Chondrocyte (in vitro differentiated cells): Measurements from ENCODE around the gene EIF3F. TPM values are rescaled to one million over a fixed set of nuclear protein-coding genes. Genes with fewer than 3 reads are reported as not detected.

ENCODE experiments used
- DNase-seq: peaks from one replicate; pipeline ENCODE4 v3.0.0; 2021; ENCODE audit warnings: mixed read lengths, low spot score
- H3K27ac Mint-ChIP-seq: one replicate; pipeline ENCODE4 v1.8.0; 2021; ENCODE audit warnings: mild to moderate bottlenecking, moderate library complexity, mixed read lengths; ENCODE audit not compliant: unreplicated experiment
- H3K27me3 Mint-ChIP-seq: 2 replicates; pipeline ENCODE4 v1.8.0; 2021; ENCODE audit warnings: low read depth, mixed read lengths
- H3K36me3 Mint-ChIP-seq: 2 replicates; pipeline ENCODE4 v1.8.0; 2021; ENCODE audit warnings: low read depth, mixed read lengths
- H3K4me1 Mint-ChIP-seq: 2 replicates; pipeline ENCODE4 v1.8.0; 2021; ENCODE audit warnings: low read depth, mild to moderate bottlenecking, mixed read lengths
- H3K4me3 Mint-ChIP-seq: one replicate; pipeline ENCODE4 v1.8.0; 2021; ENCODE audit warnings: mild to moderate bottlenecking, moderate library complexity, mixed read lengths; ENCODE audit not compliant: unreplicated experiment
- H3K9me3 Mint-ChIP-seq: 2 replicates; pipeline ENCODE4 v1.8.0; 2021; ENCODE audit warnings: low read depth, mixed read lengths
- total RNA-seq: library from RNA; stranded (reverse); gene quantifications from 3 replicates; pipeline ENCODE4 v1.2.1, GENCODE V29; 2021
- TF ChIP-seq, protein P1 (sequence below): fragments of 200-600 bp; sonication (generic); IDR thresholded peaks from 2 replicates; pipeline ENCODE4 v1.5.0; 2021; ENCODE audit warnings: antibody characterized with exemption, mild to moderate bottlenecking, moderate library complexity

The EIF3F gene
- total RNA-seq, 1 donor from 2014 or later = 225 TPM

DNA sequence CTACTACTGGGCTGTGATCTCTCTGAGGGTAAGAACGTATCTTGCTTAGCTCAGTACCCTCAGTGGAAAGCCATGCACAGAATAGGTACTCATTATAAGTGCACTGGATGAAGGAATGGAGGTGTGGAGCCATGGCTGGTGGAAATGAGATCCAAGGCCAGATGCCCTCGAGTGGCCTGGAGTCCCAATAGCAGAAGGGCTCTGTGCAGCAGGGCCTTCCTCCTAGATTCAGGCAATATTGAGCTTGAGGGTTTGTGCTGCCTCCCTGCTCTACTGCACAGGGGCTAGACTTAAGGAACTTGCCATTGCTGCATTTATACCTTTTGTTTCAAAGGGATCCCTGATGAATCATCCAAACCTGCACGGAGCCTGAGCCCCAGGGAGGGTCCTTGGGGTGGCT lies 60.2 kb downstream of the EIF3F start:
- Mint-ChIP-seq H3K4me3 (no peak overlapping the region), H3K4me1 (no peaks in the 10 kb centered on the region), H3K27me3 (peaks cover 58% of the 10 kb centered on the region), H3K27ac (no peak overlapping the region), H3K9me3 (no peaks in the 10 kb centered on the region), H3K36me3 (no peaks in the 10 kb centered on the region)
- TF ChIP-seq, protein P1, sequence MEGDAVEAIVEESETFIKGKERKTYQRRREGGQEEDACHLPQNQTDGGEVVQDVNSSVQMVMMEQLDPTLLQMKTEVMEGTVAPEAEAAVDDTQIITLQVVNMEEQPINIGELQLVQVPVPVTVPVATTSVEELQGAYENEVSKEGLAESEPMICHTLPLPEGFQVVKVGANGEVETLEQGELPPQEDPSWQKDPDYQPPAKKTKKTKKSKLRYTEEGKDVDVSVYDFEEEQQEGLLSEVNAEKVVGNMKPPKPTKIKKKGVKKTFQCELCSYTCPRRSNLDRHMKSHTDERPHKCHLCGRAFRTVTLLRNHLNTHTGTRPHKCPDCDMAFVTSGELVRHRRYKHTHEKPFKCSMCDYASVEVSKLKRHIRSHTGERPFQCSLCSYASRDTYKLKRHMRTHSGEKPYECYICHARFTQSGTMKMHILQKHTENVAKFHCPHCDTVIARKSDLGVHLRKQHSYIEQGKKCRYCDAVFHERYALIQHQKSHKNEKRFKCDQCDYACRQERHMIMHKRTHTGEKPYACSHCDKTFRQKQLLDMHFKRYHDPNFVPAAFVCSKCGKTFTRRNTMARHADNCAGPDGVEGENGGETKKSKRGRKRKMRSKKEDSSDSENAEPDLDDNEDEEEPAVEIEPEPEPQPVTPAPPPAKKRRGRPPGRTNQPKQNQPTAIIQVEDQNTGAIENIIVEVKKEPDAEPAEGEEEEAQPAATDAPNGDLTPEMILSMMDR = no peak
- DNase-seq = no peak

DNA sequence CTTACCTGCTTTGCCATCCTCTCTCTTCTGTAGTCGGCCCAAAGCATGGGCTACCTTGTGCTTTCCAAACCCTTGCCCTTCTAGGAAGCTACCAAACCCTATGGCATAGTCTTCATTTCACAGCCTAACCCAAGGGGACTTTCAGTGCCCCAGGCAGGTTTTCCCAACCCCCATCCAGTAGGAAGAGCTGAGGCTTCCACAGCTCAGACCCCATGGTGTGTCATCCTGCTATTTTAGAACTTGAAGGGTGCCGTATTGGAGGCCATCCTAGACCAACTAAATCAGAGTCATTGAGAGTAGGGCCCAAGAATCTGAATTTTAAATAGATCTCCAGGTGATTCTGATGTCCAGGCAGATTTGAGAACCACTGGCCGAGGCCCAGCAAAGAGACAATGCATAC lies 61.9 kb downstream of the EIF3F start:
- H3K4me3 Mint-ChIP-seq = no peak overlapping the region
- no peaks in the 10 kb centered on the region for H3K4me1 Mint-ChIP-seq
- H3K27me3 Mint-ChIP-seq = peaks cover 46% of the 10 kb centered on the region
- TF ChIP-seq, protein P1 = no peak
- no peak for DNase-seq
- H3K27ac Mint-ChIP-seq = no peak overlapping the region
- no peaks in the 10 kb centered on the region for H3K9me3 Mint-ChIP-seq
- no peaks in the 10 kb centered on the region for H3K36me3 Mint-ChIP-seq

Other genes starting within 250 kb of the EIF3F start
- gene OR5P2, start 190.4 kb upstream of the EIF3F start, total RNA-seq = 0.92 TPM in 1 of 3 replicates, not detected in the others
- 0.30 to 0.46 TPM in 2 of 3 replicates, not detected in the other for gene OR5P3, start 156.5 kb upstream of the EIF3F start, total RNA-seq
- gene OR10A6, start 56.1 kb upstream of the EIF3F start, total RNA-seq = not detected in 3 replicates
- not detected in 3 replicates for gene OR10A3, start 45.6 kb upstream of the EIF3F start, total RNA-seq
- gene NLRP10, start 21.9 kb upstream of the EIF3F start, total RNA-seq = 0.70 to 2.6 TPM (median 0.90 TPM) in 3 replicates
- gene TUB, start 93.9 kb downstream of the EIF3F start, total RNA-seq = 14.1 to 17.2 TPM (median 14.3 TPM) in 3 replicates
- gene RIC3, start 181.7 kb downstream of the EIF3F start, total RNA-seq = 0.12 to 0.41 TPM in 2 of 3 replicates, not detected in the other